Neural progenitor cell (in vitro differentiated cells): Measurements from ENCODE around the gene KNOP1.

Experiments
- EZH2 ChIP-seq: fragments of 200-600 bp; sonication (generic); IDR thresholded peaks from 2 replicates; pipeline ENCODE4 v1.6.1; 2017; ENCODE audit warnings: antibody characterized with exemption, mild to moderate bottlenecking, moderate library complexity
- EZH2phosphoT487 ChIP-seq: fragments of 200-600 bp; sonication (generic); IDR thresholded peaks from 2 replicates; pipeline ENCODE4 v1.6.1; 2017; ENCODE audit warnings: antibody characterized with exemption
- TF ChIP-seq, protein P1 (sequence below): fragments of 200-600 bp; sonication (generic); IDR thresholded peaks from 2 replicates; pipeline ENCODE4 v1.5.1; 2017; ENCODE audit warnings: antibody characterized with exemption, mild to moderate bottlenecking

DNA sequence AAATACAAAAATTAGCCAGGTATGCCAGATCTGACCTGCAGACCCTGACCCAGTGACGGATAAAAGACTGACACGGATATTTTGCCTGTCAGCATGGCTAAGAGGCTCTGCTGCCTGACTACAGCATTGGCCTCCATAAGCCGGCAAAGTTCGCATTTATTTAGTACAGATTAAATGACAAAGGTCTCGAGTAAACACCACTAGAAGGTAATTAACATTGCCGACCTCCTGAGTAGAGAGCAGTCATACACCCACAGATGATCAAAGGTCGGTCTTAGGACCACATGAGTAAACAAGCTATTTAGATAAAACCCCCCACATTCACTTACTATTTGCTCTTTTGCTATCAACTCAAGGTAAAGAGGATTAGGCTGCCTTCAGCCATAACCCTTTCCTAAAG is 55.7 kb downstream of the KNOP1 start:
- TF ChIP-seq, protein P1, sequence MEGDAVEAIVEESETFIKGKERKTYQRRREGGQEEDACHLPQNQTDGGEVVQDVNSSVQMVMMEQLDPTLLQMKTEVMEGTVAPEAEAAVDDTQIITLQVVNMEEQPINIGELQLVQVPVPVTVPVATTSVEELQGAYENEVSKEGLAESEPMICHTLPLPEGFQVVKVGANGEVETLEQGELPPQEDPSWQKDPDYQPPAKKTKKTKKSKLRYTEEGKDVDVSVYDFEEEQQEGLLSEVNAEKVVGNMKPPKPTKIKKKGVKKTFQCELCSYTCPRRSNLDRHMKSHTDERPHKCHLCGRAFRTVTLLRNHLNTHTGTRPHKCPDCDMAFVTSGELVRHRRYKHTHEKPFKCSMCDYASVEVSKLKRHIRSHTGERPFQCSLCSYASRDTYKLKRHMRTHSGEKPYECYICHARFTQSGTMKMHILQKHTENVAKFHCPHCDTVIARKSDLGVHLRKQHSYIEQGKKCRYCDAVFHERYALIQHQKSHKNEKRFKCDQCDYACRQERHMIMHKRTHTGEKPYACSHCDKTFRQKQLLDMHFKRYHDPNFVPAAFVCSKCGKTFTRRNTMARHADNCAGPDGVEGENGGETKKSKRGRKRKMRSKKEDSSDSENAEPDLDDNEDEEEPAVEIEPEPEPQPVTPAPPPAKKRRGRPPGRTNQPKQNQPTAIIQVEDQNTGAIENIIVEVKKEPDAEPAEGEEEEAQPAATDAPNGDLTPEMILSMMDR = no peak
- TF ChIP-seq EZH2phosphoT487 (no peak), EZH2 (no peak)
